Neural cell (in vitro differentiated cells): Measurements from ENCODE around the gene RAB11FIP4.

Experiments
- CTCF ChIP-seq: fragments of 450-650 bp; IDR thresholded peaks from 2 replicates; pipeline ENCODE4 v1.5.1; 2014; ENCODE audit warnings: antibody characterized with exemption, mild to moderate bottlenecking, moderate library complexity; ENCODE audit not compliant: poor library complexity, severe bottlenecking
- EP300 ChIP-seq: fragments of 450-650 bp; conservative IDR thresholded peaks from 2 replicates; pipeline ENCODE4 v1.6.1; 2014; ENCODE audit warnings: antibody characterized with exemption, mild to moderate bottlenecking, moderate library complexity; ENCODE audit not compliant: poor library complexity, severe bottlenecking
- EZH2 ChIP-seq: fragments of 200-600, 300-800 bp; shearing (Covaris generic), sonication (generic); IDR thresholded peaks from 2 replicates; pipeline ENCODE4 v1.6.1; 2014; ENCODE audit warnings: antibody characterized with exemption, low read length, borderline replicate concordance, mild to moderate bottlenecking; ENCODE audit not compliant: insufficient read depth, poor library complexity, severe bottlenecking
- POLR2AphosphoS5 ChIP-seq: IDR thresholded peaks from 2 replicates; pipeline ENCODE4 v1.6.1; 2012
- TAF1 ChIP-seq: IDR thresholded peaks from 2 replicates; pipeline ENCODE4 v1.6.1; 2012; ENCODE audit warnings: low read depth

GRCh38 chr17:31523862-31524730, 132.6 kb downstream of the RAB11FIP4 start:
- no peak for TF ChIP-seq EZH2
- no peak for TF ChIP-seq CTCF
- no peak for TF ChIP-seq EP300
- no peak for TF ChIP-seq POLR2AphosphoS5
- TF ChIP-seq TAF1, result no peak
